Tibial nerve (tissue), 4 donors: ENCODE data around the gene FRYL.

Experiments used
- EP300 ChIP-seq, 2 donors: sonication (generic); formaldehyde crosslinking; IDR thresholded peaks; one replicate each; pipeline ENCODE4 v1.6.1; 2017; ENCODE audit warnings: antibody characterized with exemption in 2 of 2, mild to moderate bottlenecking in 1 of 2
- POLR2A ChIP-seq, 2 donors: fragments of 450-650 bp; IDR thresholded peaks; one replicate each; pipeline ENCODE4 v1.6.1; 2017; ENCODE audit warnings: antibody characterized with exemption in 2 of 2, mild to moderate bottlenecking in 2 of 2, moderate library complexity in 2 of 2
- TF ChIP-seq, protein P1 (sequence below), 5 experiments: fragments of 200-600 bp in 3 of 5; fragments of 450-650 bp in 2 of 5; sonication (generic) in 3 of 5; IDR thresholded peaks; one replicate each; pipeline ENCODE4 v1.5.1; 2016 to 2019; ENCODE audit warnings: antibody characterized with exemption in 5 of 5, mild to moderate bottlenecking in 3 of 5, moderate library complexity in 2 of 5

DNA sequence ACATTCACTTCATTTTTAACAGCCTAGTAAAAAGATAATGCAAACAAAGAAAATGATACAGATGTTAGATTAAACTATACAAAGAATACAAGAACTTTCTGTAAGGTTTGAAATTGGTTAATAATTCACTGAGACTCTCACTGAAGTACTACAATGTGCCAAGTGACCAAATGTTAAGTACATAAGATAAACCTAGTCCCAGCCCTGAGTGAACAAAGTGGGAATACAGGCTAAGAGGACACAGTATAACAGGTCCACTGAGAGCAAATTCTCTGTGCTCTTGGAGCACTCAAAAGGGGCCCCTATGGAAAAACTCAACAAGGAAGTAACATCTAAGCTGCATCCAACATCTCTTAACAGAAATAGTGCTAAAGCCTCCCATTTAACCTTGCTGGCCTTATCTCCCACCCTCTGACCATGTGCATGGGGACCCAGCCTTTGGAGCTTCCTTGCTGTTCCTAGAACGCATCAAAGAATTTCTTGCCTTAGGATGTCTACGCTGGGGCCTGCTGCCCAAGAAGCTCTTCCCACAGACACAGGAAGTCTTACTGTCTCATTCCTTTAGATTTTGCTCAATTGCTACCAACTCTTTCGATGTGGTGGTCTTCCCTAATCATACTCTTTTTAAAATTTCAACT is 176.6 kb downstream of the FRYL start:
- TF ChIP-seq, protein P1, sequence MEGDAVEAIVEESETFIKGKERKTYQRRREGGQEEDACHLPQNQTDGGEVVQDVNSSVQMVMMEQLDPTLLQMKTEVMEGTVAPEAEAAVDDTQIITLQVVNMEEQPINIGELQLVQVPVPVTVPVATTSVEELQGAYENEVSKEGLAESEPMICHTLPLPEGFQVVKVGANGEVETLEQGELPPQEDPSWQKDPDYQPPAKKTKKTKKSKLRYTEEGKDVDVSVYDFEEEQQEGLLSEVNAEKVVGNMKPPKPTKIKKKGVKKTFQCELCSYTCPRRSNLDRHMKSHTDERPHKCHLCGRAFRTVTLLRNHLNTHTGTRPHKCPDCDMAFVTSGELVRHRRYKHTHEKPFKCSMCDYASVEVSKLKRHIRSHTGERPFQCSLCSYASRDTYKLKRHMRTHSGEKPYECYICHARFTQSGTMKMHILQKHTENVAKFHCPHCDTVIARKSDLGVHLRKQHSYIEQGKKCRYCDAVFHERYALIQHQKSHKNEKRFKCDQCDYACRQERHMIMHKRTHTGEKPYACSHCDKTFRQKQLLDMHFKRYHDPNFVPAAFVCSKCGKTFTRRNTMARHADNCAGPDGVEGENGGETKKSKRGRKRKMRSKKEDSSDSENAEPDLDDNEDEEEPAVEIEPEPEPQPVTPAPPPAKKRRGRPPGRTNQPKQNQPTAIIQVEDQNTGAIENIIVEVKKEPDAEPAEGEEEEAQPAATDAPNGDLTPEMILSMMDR (IDR thresholded peaks at IDR 0.05) = no peak
- no peak for TF ChIP-seq POLR2A (IDR thresholded peaks at IDR 0.05)
- TF ChIP-seq EP300 (IDR thresholded peaks at IDR 0.05) = no peak
